MCF 10A (cell line): ENCODE data around the gene ARMC9. TPM values are rescaled to one million over a fixed set of nuclear protein-coding genes. Genes with fewer than 3 reads are reported as not detected.

Experiments used
- BruUV-seq: library from RNA; stranded (reverse); fragments of 400-500 nt; replicated peaks from 2 replicates; lab custom pipeline; 2021; lab: Mats Ljungman, UMichigan
- CTCF ChIA-PET: fragments of 300-600 bp; sonication (Branson Sonifier 250); formaldehyde crosslinking; extraction: SDS; loops from one replicate; lab custom pipeline; 2021; ENCODE audit warnings: antibody characterized with exemption, inconsistent platforms; lab: Yijun Ruan, JAX
- POLR2A ChIA-PET: fragments of 300-600, 350-650 bp; sonication (Branson Sonifier 250); formaldehyde crosslinking; extraction: SDS; loops from one replicate; lab custom pipeline; 2020; ENCODE audit warnings: antibody characterized with exemption, inconsistent platforms; lab: Yijun Ruan, JAX
- DNase-seq: peaks from one replicate; pipeline ENCODE4 v3.0.0-alpha.2; 2018; ENCODE audit not compliant: unreplicated experiment
- H3K27ac Mint-ChIP-seq: one replicate; pipeline ENCODE4 v1.8.0; 2022; ENCODE audit warnings: mild to moderate bottlenecking, low read depth, mixed read lengths; ENCODE audit not compliant: unreplicated experiment
- H3K27me3 Mint-ChIP-seq: one replicate; pipeline ENCODE4 v1.8.0; 2022; ENCODE audit warnings: mixed read lengths; ENCODE audit not compliant: insufficient read depth, unreplicated experiment
- H3K36me3 Mint-ChIP-seq: one replicate; pipeline ENCODE4 v1.8.0; 2022; ENCODE audit warnings: mild to moderate bottlenecking, moderate library complexity, mixed read lengths; ENCODE audit not compliant: insufficient read depth, unreplicated experiment
- H3K4me1 Mint-ChIP-seq: one replicate; pipeline ENCODE4 v1.8.0; 2022; ENCODE audit warnings: mixed read lengths; ENCODE audit not compliant: insufficient read depth, unreplicated experiment
- H3K4me3 Mint-ChIP-seq: one replicate; pipeline ENCODE4 v1.8.0; 2022; ENCODE audit warnings: mild to moderate bottlenecking, moderate library complexity, mixed read lengths; ENCODE audit not compliant: unreplicated experiment
- H3K9me3 Mint-ChIP-seq: one replicate; pipeline ENCODE4 v1.8.0; 2022; ENCODE audit warnings: mixed read lengths; ENCODE audit not compliant: unreplicated experiment
- intact Hi-C: fragments of 100-400 bp; cut with micrococcal nuclease; formaldehyde crosslinking; loops from 2 replicates; pipeline ENCODE4 v1.14.1; 2022
- total RNA-seq: library from RNA; stranded (reverse); gene quantifications from 2 replicates; pipeline ENCODE4 v1.2.3, GENCODE V29; 2022
- TF ChIP-seq, protein P1 (sequence below): fragments of 200-600 bp; IDR thresholded peaks from one replicate; pipeline ENCODE4 v1.8.0; 2022; ENCODE audit warnings: antibody characterized with exemption, mild to moderate bottlenecking; ENCODE audit not compliant: unreplicated experiment

ARMC9 gene
- total RNA-seq, 1 experiment from 2014 or later = 16.5 TPM

DNA sequence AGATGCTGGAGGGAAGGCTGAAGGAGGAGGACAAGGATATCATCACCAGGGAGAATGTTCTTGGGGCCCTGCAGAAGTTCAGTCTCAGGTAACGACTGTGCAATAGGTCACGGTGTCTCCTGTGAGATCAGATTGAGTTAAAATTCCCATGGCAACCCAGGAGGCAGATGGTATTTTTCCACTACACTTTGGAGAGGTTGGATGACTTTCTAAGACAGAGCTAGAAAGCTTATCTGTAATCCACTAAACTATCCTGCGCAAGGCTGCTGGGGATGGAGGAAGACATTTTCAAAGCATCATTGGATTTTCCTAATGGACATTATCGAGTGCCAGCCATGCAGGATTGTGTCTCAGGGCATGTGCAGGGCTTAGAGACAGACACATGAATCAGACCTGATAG is 74.6 kb downstream of the ARMC9 start:
- ChIA-PET CTCF (no interaction called here), POLR2A (no interaction called here)
- no peaks in the 10 kb centered on the region for H3K4me1 Mint-ChIP-seq
- no peak for DNase-seq
- H3K27ac Mint-ChIP-seq = no peak overlapping the region
- H3K4me3 Mint-ChIP-seq = no peak overlapping the region
- no peaks in the 10 kb centered on the region for H3K9me3 Mint-ChIP-seq
- TF ChIP-seq, protein P1, sequence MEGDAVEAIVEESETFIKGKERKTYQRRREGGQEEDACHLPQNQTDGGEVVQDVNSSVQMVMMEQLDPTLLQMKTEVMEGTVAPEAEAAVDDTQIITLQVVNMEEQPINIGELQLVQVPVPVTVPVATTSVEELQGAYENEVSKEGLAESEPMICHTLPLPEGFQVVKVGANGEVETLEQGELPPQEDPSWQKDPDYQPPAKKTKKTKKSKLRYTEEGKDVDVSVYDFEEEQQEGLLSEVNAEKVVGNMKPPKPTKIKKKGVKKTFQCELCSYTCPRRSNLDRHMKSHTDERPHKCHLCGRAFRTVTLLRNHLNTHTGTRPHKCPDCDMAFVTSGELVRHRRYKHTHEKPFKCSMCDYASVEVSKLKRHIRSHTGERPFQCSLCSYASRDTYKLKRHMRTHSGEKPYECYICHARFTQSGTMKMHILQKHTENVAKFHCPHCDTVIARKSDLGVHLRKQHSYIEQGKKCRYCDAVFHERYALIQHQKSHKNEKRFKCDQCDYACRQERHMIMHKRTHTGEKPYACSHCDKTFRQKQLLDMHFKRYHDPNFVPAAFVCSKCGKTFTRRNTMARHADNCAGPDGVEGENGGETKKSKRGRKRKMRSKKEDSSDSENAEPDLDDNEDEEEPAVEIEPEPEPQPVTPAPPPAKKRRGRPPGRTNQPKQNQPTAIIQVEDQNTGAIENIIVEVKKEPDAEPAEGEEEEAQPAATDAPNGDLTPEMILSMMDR = no peak
- H3K36me3 Mint-ChIP-seq = peaks cover 64% of the 10 kb centered on the region
- intact Hi-C loops = no loop called here
- H3K27me3 Mint-ChIP-seq = no peaks in the 10 kb centered on the region
- no TSS peak for BruUV-seq

GRCh38 chr2:231276987-231277386 is 78.6 kb downstream of the ARMC9 start:
- no peaks in the 10 kb centered on the region for H3K4me1 Mint-ChIP-seq
- CTCF ChIA-PET = interaction anchor here (0.8 kb wide), 1 partner anchor 19 kb away, joined by 3 read pairs; no protein-coding TSS in a partner anchor
- no peak overlapping the region for H3K4me3 Mint-ChIP-seq
- BruUV-seq = no TSS peak
- no peaks in the 10 kb centered on the region for H3K27me3 Mint-ChIP-seq
- H3K9me3 Mint-ChIP-seq = no peaks in the 10 kb centered on the region
- intact Hi-C loops = no loop called here
- no peak for DNase-seq
- POLR2A ChIA-PET = interaction anchor here (0.6 kb wide), 1 partner anchor 117 kb away, joined by 3 read pairs; no protein-coding TSS in a partner anchor
- TF ChIP-seq, protein P1 = no peak
- H3K27ac Mint-ChIP-seq = no peak overlapping the region
- peaks cover 66% of the 10 kb centered on the region for H3K36me3 Mint-ChIP-seq

- Mint-ChIP-seq H3K27ac (no peak overlapping the region), H3K9me3 (no peaks in the 10 kb centered on the region), H3K27me3 (no peaks in the 10 kb centered on the region), H3K36me3 (peaks cover 59% of the 10 kb centered on the region), H3K4me3 (no peak overlapping the region), H3K4me1 (no peaks in the 10 kb centered on the region)
- no peak for DNase-seq
- ChIA-PET CTCF (interaction anchor here (0.6 to 1.1 kb wide), 2 partner anchors 9 to 19 kb away, joined by 4 to 7 read pairs; no protein-coding TSS in a partner anchor), POLR2A (no interaction called here)
- intact Hi-C loops = no loop called here
- no TSS peak for BruUV-seq
- TF ChIP-seq, protein P1 = no peak
These were observed 79.5 kb downstream of the ARMC9 start for GRCh38 chr2:231277962-231278361.

GRCh38 chr2:231278868-231279267 is 80.4 kb downstream of the ARMC9 start:
- ChIA-PET POLR2A (no interaction called here), CTCF (no interaction called here)
- Mint-ChIP-seq H3K4me3 (no peak overlapping the region), H3K36me3 (peaks cover 50% of the 10 kb centered on the region), H3K4me1 (no peaks in the 10 kb centered on the region), H3K27ac (no peak overlapping the region), H3K9me3 (no peaks in the 10 kb centered on the region), H3K27me3 (no peaks in the 10 kb centered on the region)
- no peak for DNase-seq
- intact Hi-C loops = no loop called here
- BruUV-seq = no TSS peak
- TF ChIP-seq, protein P1 = no peak
